Right atrium auricular region (tissue), 2 donors: ENCODE measurements around the gene SUDS3. TPM values are rescaled to one million over a fixed set of nuclear protein-coding genes. Genes with fewer than 3 reads are reported as not detected.
A peak's percentile ranks its signal among the peaks of the same experiment; 100 is the strongest.

Source experiments
- DNase-seq: peaks from one replicate; pipeline ENCODE4 v3.0.0-alpha.2; 2019; ENCODE audit warnings: low spot score
- H3K27ac ChIP-seq, 2 donors: fragments of 200-600 bp; sonication (generic); 1 replicate in 1 of 2; 2 replicates in 1 of 2; pipeline ENCODE4 v1.5.1; 2016 to 2019
- H3K27me3 ChIP-seq, 2 donors: fragments of 200-600 bp; sonication (generic); one replicate each; pipeline versions ENCODE4 v1.5.1 to v1.6.0; 2017 to 2019
- H3K36me3 ChIP-seq: fragments of 200-600 bp; sonication (generic); one replicate; pipeline ENCODE4 v1.5.1; 2016
- H3K4me1 ChIP-seq, 2 donors: fragments of 200-600 bp; sonication (generic); one replicate each; pipeline versions ENCODE4 v1.5.1 to v1.6.0; 2017 to 2019
- H3K4me3 ChIP-seq, 2 donors: fragments of 200-600 bp; sonication (generic); 1 replicate in 1 of 2; 2 replicates in 1 of 2; pipeline ENCODE4 v1.5.1; 2017 to 2019; ENCODE audit warnings: mild to moderate bottlenecking in 1 of 2, moderate library complexity in 1 of 2
- H3K9me3 ChIP-seq, 2 donors: fragments of 200-600 bp; sonication (generic); one replicate each; pipeline ENCODE4 v1.5.1; 2019
- CTCF ChIP-seq, 2 donors: fragments of 200-600 bp; sonication (generic); IDR thresholded peaks; one replicate each; pipeline ENCODE4 v1.5.1; 2019; ENCODE audit warnings: antibody characterized with exemption in 2 of 2
- total RNA-seq, 2 donors: library from RNA; depleted of rRNA; stranded (reverse); fragments of >200 nt; gene quantifications; one replicate each; pipeline ENCODE4 v1.1.0, GENCODE V29; 2016

The SUDS3 gene
- total RNA-seq, 2 donors from 2014 or later, result 19.1 to 30.2 TPM

DNA sequence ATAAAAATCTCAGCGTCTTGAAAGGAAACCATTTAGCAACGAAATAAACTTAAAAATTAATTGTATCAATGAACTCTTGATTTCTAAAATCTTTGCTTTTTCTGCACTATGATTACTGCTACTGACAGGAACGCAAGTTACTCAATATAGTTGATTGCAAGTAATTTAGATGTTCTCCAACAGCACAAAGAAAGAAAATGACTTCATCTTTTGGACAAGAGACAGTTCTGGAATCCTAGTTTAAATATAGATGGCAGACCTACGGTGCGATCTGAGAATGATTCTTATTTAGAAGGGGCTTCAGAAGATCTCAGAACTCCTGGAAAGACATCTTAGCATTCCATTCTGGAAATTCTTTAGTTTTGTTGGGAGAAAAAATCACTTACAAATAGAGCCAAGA is 1.4 kb upstream of the SUDS3 start:
- H3K27ac ChIP-seq, result peak overlapping the region; percentile 87 to 89
- peaks cover 0 to 66% of the 10 kb centered on the region in 2 donors for H3K4me1 ChIP-seq
- no peak overlapping the region for H3K4me3 ChIP-seq

GRCh38 chr12:118375348-118375747 is 1.0 kb upstream of the SUDS3 start:
- peak overlapping the region; percentile 87 to 89 for H3K27ac ChIP-seq
- peaks cover 10% of the 10 kb centered on the region for H3K36me3 ChIP-seq
- no peak for DNase-seq
- no peaks in the 10 kb centered on the region for H3K27me3 ChIP-seq
- no peak for TF ChIP-seq CTCF (IDR thresholded peaks at IDR 0.05)
- peaks cover 0 to 62% of the 10 kb centered on the region in 2 donors for H3K4me1 ChIP-seq
- H3K4me3 ChIP-seq, result no peak overlapping the region
- no peaks in the 10 kb centered on the region for H3K9me3 ChIP-seq

More for the DNA sequence above, 1.4 kb upstream of the SUDS3 start:
- H3K36me3 ChIP-seq, result peaks cover 6% of the 10 kb centered on the region
- TF ChIP-seq CTCF (IDR thresholded peaks at IDR 0.05), result no peak
- no peaks in the 10 kb centered on the region for H3K9me3 ChIP-seq
- no peaks in the 10 kb centered on the region for H3K27me3 ChIP-seq
- no peak for DNase-seq

DNA sequence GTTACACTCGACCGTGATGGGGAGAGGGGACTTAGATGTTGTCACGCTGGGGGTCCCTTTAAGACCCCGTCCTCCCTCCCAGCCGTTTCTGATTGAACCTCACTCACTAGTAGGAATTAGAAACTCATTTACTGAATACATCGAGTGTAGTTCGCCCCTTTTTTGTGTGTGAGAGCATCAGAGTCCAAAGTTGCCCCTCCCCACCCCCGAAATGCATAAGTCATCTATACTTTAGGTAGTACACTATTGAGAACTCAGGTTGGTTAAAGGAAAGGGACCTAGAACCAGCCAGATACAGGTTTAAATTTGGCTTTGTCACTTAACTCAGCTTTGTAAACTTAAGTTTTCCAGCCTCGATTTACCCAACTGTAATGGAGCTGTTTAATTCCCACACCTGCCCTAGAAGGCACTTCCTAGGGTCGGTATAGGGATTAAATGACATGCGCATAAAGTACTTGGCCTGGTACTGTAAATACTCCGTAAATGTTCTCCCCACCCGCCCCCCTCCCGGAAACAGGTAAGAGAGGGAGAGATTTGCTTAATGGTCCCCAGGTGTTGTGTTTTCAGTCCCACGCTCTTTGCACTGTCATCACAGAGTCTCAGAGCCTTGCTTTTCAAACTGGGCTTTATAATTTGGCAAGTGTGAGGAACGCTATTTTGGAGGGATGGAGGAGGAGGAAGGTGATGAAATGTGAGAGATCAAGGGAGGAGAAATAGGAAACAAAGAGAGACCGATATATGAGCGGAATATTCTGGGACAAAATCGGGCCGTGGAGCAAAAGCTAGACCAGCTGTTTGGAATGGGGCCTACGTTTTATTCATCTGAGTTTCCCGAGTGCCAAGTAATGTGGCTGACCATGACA is 897 bp downstream of the SUDS3 start:
- Histone ChIP-seq H3K4me1 (peaks cover 0 to 46% of the 10 kb centered on the region in 2 donors), H3K27me3 (no peaks in the 10 kb centered on the region), H3K36me3 (peaks cover 28% of the 10 kb centered on the region), H3K9me3 (no peaks in the 10 kb centered on the region), H3K27ac (peak overlapping the region; percentile 87 to 89), H3K4me3 (peak overlapping the region; percentile 90 to 100)
- TF ChIP-seq CTCF (IDR thresholded peaks at IDR 0.05), result no peak
- no peak for DNase-seq

DNA sequence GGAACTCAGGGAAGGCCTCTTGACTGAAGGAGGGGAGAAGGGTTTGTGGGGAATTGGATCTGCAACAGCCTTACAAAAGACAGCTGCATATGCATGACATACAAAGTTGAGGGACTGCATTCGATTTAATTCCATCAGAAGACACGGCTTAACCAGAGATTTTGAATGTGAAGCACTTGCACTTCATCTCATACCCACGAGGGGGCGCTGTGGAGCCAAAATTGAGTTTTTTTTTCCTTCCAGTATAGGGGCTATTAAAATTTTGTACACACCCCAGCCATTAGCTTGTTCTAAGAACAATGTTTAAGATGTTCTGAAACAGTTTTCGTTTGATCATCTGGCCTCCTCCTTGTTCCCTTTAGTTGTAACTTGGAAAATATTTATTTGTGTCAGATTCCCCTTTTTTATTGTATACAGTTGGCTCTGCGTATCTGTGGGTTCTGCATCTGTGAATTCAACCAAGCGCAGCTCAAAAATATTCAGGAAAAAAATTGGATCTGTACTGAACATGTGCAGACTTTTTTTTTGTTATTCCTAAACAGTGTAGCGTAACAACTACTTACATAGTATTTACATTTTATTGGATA is 1.6 kb downstream of the SUDS3 start:
- peak overlapping the region; percentile 90 to 100 for H3K4me3 ChIP-seq
- peaks cover 36% of the 10 kb centered on the region for H3K36me3 ChIP-seq
- TF ChIP-seq CTCF (IDR thresholded peaks at IDR 0.05), result peak; percentile 92 to 99
- H3K9me3 ChIP-seq, result no peaks in the 10 kb centered on the region
- peak; percentile 76 for DNase-seq
- peaks cover 0 to 46% of the 10 kb centered on the region in 2 donors for H3K4me1 ChIP-seq
- no peaks in the 10 kb centered on the region for H3K27me3 ChIP-seq
- peak overlapping the region; percentile 87 to 89 for H3K27ac ChIP-seq

- Histone ChIP-seq H3K27ac (no peak overlapping the region), H3K36me3 (peaks cover 85% of the 10 kb centered on the region), H3K27me3 (no peaks in the 10 kb centered on the region), H3K9me3 (no peaks in the 10 kb centered on the region), H3K4me1 (no peaks in the 10 kb centered on the region), H3K4me3 (no peak overlapping the region)
- TF ChIP-seq CTCF (IDR thresholded peaks at IDR 0.05), result no peak
- no peak for DNase-seq
These were observed 15.1 kb downstream of the SUDS3 start for GRCh38 chr12:118391424-118391823.
